RWPE2 (cell line): ENCODE data around the gene SPATS2.

ENCODE experiments used
- ATAC-seq: fragments of 200-7000 bp; cut with Tn5 transposase; 3 replicates; pipeline ENCODE4 v1.9.1; 2021; ENCODE audit warnings: low read depth
- DNase-seq: peaks from one replicate; pipeline ENCODE4 v3.0.0-alpha.2; 2020; ENCODE audit warnings: low spot score
- H3K27ac ChIP-seq: fragments of 450-650 bp; 2 replicates; pipeline ENCODE4 v1.5.1; 2017; ENCODE audit warnings: mild to moderate bottlenecking; ENCODE audit not compliant: poor library complexity, severe bottlenecking
- H3K27me3 ChIP-seq: fragments of 250-450 bp; sonication (Bioruptor Pico); 2 replicates; pipeline ENCODE4 v1.5.1; 2021; ENCODE audit warnings: mild to moderate bottlenecking, moderate library complexity; ENCODE audit not compliant: insufficient read depth, poor library complexity, severe bottlenecking
- H3K36me3 ChIP-seq: fragments of 250-450 bp; sonication (Bioruptor Pico); 2 replicates; pipeline ENCODE4 v1.5.1; 2020; ENCODE audit warnings: low read depth, mild to moderate bottlenecking, moderate library complexity
- H3K4me1 ChIP-seq: fragments of 250-450 bp; sonication (Bioruptor Pico); 2 replicates; pipeline ENCODE4 v1.5.1; 2021; ENCODE audit warnings: mild to moderate bottlenecking, moderate library complexity; ENCODE audit not compliant: insufficient read depth, poor library complexity, severe bottlenecking
- H3K4me3 ChIP-seq: fragments of 250-450 bp; sonication (Bioruptor Pico); 2 replicates; pipeline ENCODE4 v1.5.1; 2021; ENCODE audit warnings: mild to moderate bottlenecking, moderate library complexity; ENCODE audit not compliant: severe bottlenecking
- H3K9me3 ChIP-seq: fragments of 250-450 bp; sonication (Bioruptor Pico); 2 replicates; pipeline ENCODE4 v1.5.1; 2021; ENCODE audit warnings: mild to moderate bottlenecking, moderate library complexity; ENCODE audit not compliant: severe bottlenecking
- TF ChIP-seq, protein P1 (sequence below): fragments of 450-650 bp; IDR thresholded peaks from one replicate; pipeline ENCODE4 v1.5.1; 2017; ENCODE audit warnings: mild to moderate bottlenecking, moderate library complexity; ENCODE audit not compliant: poor library complexity, severe bottlenecking

Gene SPATS2

GRCh38 chr12:49404956-49405355, 37.7 kb downstream of the SPATS2 start:
- TF ChIP-seq, protein P1, sequence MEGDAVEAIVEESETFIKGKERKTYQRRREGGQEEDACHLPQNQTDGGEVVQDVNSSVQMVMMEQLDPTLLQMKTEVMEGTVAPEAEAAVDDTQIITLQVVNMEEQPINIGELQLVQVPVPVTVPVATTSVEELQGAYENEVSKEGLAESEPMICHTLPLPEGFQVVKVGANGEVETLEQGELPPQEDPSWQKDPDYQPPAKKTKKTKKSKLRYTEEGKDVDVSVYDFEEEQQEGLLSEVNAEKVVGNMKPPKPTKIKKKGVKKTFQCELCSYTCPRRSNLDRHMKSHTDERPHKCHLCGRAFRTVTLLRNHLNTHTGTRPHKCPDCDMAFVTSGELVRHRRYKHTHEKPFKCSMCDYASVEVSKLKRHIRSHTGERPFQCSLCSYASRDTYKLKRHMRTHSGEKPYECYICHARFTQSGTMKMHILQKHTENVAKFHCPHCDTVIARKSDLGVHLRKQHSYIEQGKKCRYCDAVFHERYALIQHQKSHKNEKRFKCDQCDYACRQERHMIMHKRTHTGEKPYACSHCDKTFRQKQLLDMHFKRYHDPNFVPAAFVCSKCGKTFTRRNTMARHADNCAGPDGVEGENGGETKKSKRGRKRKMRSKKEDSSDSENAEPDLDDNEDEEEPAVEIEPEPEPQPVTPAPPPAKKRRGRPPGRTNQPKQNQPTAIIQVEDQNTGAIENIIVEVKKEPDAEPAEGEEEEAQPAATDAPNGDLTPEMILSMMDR: no peak
- H3K27me3 ChIP-seq: no peaks in the 10 kb centered on the region
- H3K36me3 ChIP-seq: 0 out of 2 replicates have a peak, but pooled peaks cover 4% of the 10 kb centered on the region
- no peak overlapping the region for H3K27ac ChIP-seq
- no peak for ATAC-seq
- H3K4me1 ChIP-seq: peaks cover 5% of the 10 kb centered on the region
- no peak overlapping the region for H3K4me3 ChIP-seq
- H3K9me3 ChIP-seq: no peaks in the 10 kb centered on the region
- no peak for DNase-seq

DNA sequence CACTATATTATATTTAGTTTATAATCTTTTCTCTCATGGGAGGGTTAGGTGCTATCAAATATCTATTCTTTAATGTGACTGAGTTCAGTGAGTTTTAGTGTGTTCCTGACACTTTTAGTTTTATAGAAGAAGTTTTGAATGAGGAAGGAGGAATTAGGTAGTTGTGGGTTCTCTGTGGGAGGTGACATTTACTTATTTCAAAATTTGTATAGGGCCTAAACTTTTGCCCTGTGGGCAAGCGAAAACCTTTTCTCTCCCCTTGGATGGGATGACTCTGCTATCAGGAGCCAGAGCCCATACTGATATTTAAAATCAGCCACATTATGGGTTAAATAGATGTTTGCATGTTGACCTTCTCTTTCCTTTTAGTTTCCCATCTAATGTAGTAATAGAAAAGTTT, 43.6 kb downstream of the SPATS2 start:
- Histone ChIP-seq H3K27ac (no peak overlapping the region), H3K36me3 (peaks cover 2% of the 10 kb centered on the region; the same call in 1 of the 2 replicates), H3K9me3 (no peaks in the 10 kb centered on the region), H3K4me3 (no peak overlapping the region), H3K4me1 (peaks cover 12% of the 10 kb centered on the region), H3K27me3 (no peaks in the 10 kb centered on the region)
- ATAC-seq (no peak), DNase-seq (no peak)
- TF ChIP-seq, protein P1: no peak

- H3K36me3 ChIP-seq: no peaks in the 10 kb centered on the region; the same call in 1 of the 2 replicates
- no peak overlapping the region for H3K27ac ChIP-seq
- H3K4me1 ChIP-seq: peaks cover 12% of the 10 kb centered on the region
- no peaks in the 10 kb centered on the region for H3K9me3 ChIP-seq
- no peak overlapping the region for H3K4me3 ChIP-seq
- DNase-seq (no peak), ATAC-seq (peak; percentile 57; the same call in 2 of the 3 replicates)
- TF ChIP-seq, protein P1: no peak
- no peaks in the 10 kb centered on the region for H3K27me3 ChIP-seq
Observed at GRCh38 chr12:49413010-49413409, 45.7 kb downstream of the SPATS2 start.

DNA sequence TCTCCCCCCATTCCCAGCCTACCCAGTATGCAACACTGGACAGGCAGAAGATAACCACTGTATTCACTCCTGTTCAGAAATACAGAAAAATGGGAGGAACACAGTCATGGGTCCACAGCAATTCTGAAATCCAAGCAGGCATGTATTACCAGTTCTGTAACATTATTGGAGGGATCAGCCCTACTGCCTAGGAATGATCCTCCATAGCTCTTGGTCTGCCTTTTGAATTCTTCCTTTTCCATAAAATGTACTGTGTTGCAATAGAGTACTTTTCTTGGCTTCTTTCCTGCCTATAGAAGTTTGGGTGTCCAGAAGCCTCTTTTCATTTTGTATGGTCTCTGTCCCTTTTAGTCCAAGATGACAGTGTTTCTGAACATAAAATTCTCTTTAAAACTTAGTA, 46.5 kb downstream of the SPATS2 start:
- TF ChIP-seq, protein P1: no peak
- DNase-seq (no peak), ATAC-seq (no peak)
- H3K9me3 ChIP-seq: no peaks in the 10 kb centered on the region
- H3K27me3 ChIP-seq: no peaks in the 10 kb centered on the region
- H3K4me3 ChIP-seq: no peak overlapping the region
- no peaks in the 10 kb centered on the region; the same call in 1 of the 2 replicates for H3K36me3 ChIP-seq
- peaks cover 12% of the 10 kb centered on the region for H3K4me1 ChIP-seq
- no peak overlapping the region for H3K27ac ChIP-seq

DNA sequence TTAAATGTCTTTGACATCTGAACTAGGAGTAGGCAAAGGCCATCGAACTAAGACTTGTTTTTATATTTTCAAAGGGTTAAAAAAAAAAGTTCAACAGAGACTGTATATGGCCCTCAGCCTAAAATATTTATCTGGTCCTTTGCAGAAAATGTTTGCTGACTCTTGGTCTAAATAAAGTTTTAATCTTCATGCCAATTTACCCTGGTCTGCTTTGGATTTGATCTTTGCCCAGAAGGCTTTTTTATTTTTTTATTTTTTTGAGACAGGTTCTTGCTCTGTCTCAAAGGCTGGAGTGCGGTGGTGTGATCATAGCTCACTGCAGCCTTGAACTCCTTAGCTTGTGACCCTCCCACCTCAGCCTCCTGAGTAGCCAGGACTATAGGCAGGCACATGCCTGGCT, 47.1 kb downstream of the SPATS2 start:
- H3K36me3 ChIP-seq: no peaks in the 10 kb centered on the region; the same call in 1 of the 2 replicates
- no peak overlapping the region for H3K27ac ChIP-seq
- H3K4me3 ChIP-seq: no peak overlapping the region
- H3K27me3 ChIP-seq: no peaks in the 10 kb centered on the region
- ATAC-seq: no peak
- peaks cover 12% of the 10 kb centered on the region for H3K4me1 ChIP-seq
- TF ChIP-seq, protein P1: no peak
- DNase-seq: no peak
- H3K9me3 ChIP-seq: no peaks in the 10 kb centered on the region
